ENCODE data around the gene HSD17B1.
"Not testable (repeated sequence)": the region's sequence is repeated elsewhere in the genome, so short reads cannot be mapped to it uniquely, and the experiment has no call there.

Gene HSD17B1

DNA sequence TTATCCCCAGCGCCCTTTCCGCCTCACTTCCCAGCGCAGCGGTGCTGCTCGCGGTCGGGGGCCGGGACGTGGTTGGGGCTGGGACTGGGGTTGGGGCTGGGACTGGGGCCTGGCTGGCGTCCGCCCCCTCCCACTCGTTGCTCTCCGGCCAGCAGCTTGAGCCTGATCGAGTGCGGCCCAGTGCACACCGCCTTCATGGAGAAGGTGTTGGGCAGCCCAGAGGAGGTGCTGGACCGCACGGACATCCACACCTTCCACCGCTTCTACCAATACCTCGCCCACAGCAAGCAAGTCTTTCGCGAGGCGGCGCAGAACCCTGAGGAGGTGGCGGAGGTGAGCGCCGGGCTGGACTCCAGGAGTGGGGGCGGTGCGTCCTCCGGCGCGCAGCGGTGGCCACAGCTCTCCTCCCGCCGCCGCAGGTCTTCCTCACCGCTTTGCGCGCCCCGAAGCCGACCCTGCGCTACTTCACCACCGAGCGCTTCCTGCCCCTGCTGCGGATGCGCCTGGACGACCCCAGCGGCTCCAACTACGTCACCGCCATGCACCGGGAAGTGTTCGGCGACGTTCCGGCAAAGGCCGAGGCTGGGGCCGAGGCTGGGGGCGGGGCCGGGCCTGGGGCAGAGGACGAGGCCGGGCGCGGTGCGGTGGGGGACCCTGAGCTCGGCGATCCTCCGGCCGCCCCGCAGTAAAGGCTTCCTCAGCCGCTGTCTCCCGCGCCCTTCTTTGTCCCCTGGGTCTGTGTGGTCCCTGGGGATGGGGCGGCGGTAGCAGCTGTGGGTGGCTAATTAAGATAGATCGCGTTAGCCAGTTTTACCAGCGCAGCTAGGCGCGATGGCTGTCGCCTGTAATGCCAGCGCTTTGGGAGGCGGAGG lies 1.8 kb downstream of the HSD17B1 start:
- TF ChIP-seq, protein P1, sequence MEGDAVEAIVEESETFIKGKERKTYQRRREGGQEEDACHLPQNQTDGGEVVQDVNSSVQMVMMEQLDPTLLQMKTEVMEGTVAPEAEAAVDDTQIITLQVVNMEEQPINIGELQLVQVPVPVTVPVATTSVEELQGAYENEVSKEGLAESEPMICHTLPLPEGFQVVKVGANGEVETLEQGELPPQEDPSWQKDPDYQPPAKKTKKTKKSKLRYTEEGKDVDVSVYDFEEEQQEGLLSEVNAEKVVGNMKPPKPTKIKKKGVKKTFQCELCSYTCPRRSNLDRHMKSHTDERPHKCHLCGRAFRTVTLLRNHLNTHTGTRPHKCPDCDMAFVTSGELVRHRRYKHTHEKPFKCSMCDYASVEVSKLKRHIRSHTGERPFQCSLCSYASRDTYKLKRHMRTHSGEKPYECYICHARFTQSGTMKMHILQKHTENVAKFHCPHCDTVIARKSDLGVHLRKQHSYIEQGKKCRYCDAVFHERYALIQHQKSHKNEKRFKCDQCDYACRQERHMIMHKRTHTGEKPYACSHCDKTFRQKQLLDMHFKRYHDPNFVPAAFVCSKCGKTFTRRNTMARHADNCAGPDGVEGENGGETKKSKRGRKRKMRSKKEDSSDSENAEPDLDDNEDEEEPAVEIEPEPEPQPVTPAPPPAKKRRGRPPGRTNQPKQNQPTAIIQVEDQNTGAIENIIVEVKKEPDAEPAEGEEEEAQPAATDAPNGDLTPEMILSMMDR (IDR thresholded peaks at IDR 0.05; ENCODE audit: low read depth, low read length), result no peak
- in situ Hi-C loops (cut with HindIII; ENCODE audit: low sequenced_read_pairs), result no loop called here
- H3K4me3 ChIP-seq (ENCODE audit: low read depth, low read length), result peak overlapping the region; percentile 76
- DNase-seq (ENCODE audit: low read depth, low spot score), result peak; percentile 84

DNA sequence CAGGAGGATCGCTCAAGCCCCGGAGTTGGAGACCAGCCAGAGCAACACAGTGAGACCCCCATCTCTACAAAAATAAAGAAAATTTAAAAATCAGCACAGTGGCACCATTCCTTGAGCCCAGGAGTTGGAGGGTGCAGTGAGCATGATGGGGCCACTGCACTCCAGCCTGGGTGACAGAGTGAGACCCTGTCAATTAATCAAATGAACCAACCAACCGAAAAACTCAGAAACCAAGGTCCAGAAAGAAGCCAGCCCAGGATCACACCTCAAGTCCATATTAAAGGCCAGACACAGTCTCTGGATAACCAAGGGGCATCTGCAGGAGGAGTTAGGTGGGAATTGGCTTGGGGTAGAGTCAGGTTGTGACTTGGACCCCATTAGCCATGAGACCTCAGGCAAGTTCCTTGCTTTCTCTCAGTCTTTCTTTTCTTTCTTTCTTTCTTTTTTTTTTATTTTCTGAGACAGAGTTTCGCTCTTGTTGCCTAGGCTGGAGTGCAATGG lies 2.4 kb downstream of the HSD17B1 start:
- DNase-seq (ENCODE audit: low read depth, low spot score), result no peak
- TF ChIP-seq, protein P1 (IDR thresholded peaks at IDR 0.05; ENCODE audit: low read depth, low read length), result no peak
- H3K4me3 ChIP-seq (ENCODE audit: low read depth, low read length), result peak overlapping the region; percentile 76
- in situ Hi-C loops (cut with HindIII; ENCODE audit: low sequenced_read_pairs), result no loop called here

DNA sequence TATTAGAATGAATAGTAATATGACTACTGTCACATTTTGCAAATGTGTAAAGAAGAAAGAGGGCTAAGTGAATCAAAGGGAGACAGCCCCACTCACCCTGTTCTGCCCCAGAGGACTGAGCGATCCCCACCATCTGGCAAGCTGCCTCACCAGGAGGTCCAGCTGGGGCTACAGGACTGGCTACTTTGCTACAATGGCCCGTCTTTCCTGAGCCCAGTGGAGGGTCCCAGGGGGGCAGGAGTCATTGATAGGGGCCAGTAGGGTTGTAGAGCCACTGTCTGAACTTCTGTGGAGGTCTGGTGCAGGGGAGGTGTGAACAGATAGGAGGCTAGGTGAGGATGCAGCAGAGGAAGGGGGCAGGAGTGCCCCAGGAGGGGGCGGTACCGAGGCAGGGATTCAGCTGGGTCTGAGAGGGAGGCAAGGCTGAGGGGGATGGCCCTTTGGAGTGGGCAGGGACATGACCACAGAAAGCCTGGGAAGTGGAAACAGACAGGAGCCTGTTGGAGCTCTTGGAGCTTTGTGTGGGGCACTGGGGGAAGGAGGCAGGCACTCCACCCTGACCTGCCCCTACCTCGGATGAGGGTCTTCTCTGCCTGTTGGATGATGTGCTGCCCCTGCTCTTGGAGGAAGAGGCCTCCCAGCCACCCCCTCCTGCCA lies 3.4 kb downstream of the HSD17B1 start:
- H3K4me3 ChIP-seq (ENCODE audit: low read depth, low read length); DNase-seq (ENCODE audit: low read depth, low spot score); in situ Hi-C loops (cut with HindIII; ENCODE audit: low sequenced_read_pairs): not testable (repeated sequence)

DNA sequence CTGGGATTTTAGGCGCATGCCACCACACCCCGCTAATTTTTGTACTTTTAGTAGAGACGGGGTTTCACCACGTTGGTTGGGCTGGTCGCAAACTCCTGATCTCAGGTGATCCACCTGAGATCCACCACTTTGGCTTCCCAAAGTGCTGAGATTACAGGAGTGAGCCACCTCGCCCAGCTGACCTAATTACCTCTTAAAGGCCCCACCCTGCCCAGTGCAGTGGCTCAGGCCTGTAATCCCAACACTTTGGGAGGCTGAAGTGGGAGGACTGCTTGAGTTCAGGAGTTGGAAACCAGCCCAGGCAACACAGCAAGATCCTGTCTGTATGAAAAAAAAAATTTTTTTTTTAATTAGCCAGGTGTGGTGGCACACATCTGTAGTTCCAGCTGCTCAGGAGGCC lies 6.4 kb downstream of the HSD17B1 start:
- in situ Hi-C loops (cut with HindIII; ENCODE audit: low sequenced_read_pairs), result no loop called here
- no peak overlapping the region for H3K4me3 ChIP-seq (ENCODE audit: low read depth, low read length)
- DNase-seq (ENCODE audit: low read depth, low spot score), result no peak
- TF ChIP-seq, protein P1 (IDR thresholded peaks at IDR 0.05; ENCODE audit: low read depth, low read length), result no peak

DNA sequence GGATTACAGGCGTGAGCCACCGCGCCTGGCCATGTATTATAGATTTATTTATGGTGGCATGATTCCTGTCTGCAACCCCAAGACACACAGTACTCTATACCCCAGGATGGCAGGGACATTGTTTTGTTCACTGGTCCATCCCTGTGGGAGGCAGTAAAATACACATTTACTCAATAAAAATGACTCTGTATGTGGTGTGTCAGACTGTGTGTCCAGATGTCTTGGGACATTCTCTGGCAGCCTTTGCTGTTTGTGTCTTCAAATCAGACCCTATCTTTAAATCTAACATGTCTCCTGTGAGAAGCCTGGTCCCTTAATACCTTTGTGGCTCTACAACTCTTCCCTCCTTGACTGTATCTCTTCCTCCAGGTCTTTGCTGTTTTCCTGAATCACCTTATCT lies 7.5 kb downstream of the HSD17B1 start:
- in situ Hi-C loops (cut with HindIII; ENCODE audit: low sequenced_read_pairs), result no loop called here
- TF ChIP-seq, protein P1 (IDR thresholded peaks at IDR 0.05; ENCODE audit: low read depth, low read length), result no peak
- no peak overlapping the region for H3K4me3 ChIP-seq (ENCODE audit: low read depth, low read length)
- no peak for DNase-seq (ENCODE audit: low read depth, low spot score)

DNA sequence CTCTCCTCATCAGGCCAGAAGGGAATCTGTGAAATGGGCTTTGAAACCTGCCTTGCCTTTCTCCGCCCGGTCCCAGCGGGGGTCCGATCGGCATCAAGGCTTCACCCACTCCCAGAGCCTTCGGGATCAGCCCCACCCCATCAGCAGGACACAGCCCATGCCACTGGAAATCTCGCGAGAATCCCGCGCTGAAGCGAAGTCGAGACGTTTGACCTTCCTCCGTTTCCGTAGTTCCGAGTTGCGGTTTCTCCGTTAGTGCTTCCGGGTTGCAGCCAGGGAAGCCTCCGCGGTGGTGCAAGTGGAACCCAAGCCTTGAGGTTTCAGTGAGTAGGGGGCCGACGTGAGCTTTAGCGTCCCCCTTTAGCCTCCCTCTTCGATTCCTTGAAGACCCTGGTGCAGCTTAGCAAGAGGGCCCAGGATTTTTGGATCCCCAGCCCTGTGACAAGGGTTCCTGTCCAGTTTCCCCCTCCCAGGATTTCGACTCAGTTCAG lies 9.2 kb downstream of the HSD17B1 start, which contains the start of gene COASY:
COASY (plus strand) TSS at position 252 of the 491 bp plus-strand sequence. CDS start 475 bp downstream, outside the sequence.
- DNase-seq (ENCODE audit: low read depth, low spot score), result peak; percentile 96
- TF ChIP-seq, protein P1 (IDR thresholded peaks at IDR 0.05; ENCODE audit: low read depth, low read length), result no peak
- H3K4me3 ChIP-seq (ENCODE audit: low read depth, low read length), result peak within 1 kb of the TSS; percentile 75
- in situ Hi-C loops (cut with HindIII; ENCODE audit: low sequenced_read_pairs), result no loop called here
